ENCODE data around the gene DGKB.
"Not testable (repeated sequence)": the region's sequence is repeated elsewhere in the genome, so short reads cannot be mapped to it uniquely, and the experiment has no call there.

The DGKB gene

DNA sequence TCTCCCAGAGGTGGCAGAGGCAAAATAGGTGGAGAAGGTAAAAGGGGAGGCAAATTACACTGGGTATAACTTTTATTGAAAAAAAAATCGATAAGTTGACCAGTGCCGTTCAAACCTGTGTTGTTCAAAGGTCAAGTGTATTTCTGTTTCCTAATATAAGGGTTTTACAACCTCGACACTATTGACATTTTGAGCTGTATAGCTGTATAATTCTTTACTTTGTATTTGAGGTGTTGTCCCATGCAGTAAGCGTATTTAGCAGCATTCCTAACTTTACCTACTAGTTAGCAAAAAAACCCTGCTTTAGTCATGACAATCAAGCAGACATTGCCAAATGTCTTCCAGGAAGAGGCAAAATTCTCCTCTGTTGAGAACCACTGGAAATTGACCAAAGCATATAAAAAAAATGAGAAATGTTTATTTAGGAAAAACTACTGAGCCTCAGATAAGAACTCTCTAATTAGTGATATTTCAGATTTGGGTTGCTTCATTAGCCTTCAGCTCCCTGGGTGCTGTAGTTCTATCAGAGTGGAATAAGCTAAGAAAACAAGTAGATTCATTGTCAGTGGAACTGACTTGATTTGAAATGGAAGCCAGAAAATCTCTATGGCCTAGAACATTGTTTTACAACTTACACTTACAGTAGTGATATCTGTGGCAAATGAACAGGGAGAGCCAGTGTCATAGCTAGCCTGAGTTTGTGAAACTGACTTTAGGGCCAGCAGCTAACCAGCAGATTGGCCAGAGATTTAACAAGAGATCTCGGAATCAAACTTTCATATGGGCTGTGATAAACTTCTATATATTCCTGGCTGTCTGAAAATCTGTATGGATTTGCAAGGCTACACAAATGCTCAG is 331.6 kb downstream of the DGKB start:
- no peak for DNase-seq

DNA sequence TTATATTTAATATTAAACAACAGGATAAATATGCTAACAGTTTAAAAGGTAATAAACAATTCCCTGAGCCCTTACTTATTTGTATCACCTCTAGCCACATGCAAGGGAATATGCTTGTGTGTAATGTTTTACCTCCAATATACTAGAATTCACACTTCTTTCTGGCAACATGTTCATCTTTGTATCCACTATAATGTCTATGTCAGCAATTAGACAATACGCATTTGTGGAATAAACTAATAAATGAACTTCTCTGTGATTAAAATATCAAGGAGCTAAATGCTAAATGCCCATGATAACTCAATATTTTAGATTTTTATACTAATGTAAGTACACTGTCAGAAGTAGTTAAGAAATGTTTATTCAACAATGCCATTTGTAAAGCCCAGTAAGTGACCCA is 350.5 kb downstream of the DGKB start:
- no peak for DNase-seq

DNA sequence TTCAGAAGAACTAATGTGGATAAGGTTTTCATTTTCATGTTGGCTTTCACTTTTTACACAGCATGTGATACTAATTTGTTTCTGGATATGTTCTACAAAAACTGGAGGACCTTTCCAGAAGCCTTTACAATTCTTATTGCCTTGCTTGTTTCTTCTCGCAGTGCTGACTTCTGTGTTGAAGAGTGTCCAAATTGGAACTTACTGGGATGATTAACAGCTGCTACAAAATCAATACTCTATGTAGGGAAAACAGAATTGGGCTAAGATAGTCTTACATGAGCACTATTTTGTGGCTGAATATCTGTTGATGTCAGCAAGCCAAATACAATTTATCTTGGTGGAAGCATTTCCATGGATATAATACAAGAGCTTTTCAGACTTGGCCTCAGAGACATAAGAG is 351.2 kb downstream of the DGKB start:
- no peak for DNase-seq

DNA sequence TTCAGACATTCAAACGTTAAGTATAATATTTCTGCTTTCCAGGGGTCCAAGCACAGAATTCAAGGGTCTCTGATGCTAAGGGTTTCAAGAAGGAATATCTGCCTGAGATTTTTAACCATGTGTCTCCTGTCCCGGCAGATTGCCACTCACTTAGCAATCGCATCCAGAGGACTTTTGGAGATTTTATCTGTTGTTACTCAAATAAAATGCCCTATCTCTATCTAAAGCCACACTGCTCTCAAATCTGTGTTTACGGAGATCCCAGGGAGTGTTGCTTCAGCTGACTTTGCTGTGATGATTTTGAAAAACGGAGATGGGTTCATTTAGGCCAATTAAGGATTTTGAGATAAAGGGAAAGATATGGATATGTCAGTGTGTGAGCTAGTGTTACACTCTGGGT is 359.9 kb downstream of the DGKB start:
- DNase-seq: no peak

DNA sequence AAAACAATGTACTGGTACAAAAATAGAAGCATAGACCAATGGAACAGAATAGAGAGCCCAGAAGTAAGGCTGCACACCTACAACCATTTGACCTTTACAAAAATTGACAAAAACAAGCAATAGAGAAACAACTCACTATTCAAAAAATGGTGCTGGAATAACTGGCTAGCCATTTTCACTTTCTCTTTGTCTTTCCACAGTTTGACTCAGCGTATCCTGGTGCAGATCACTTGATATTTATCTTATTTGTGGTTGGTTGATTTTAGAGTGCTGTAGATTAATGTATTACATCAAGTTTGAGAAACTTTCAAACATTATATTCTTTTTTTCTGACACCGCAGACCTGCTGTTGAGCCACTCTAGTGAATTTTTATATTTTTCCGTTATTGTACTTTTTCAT is 381.4 kb downstream of the DGKB start:
- no peak for DNase-seq

DNA sequence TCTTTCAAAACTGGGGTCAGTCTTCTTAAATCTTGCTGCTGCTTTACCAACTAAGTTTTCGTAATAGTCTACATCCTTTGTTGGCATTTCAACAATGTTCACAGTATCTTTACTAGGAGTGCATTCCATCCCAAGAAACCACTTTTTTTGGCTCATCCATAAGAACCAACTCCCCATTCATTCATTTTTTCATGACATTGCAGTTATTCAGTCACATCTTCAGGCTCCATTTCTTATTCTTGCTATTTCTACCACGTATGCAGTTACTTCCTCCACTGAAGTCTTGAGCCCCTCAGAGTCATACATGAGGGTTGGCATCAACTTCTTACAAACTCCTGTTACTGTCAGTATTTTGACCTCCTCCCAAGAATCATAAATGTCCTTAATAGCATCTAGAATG is 392.3 kb downstream of the DGKB start:
- no peak for DNase-seq

DNA sequence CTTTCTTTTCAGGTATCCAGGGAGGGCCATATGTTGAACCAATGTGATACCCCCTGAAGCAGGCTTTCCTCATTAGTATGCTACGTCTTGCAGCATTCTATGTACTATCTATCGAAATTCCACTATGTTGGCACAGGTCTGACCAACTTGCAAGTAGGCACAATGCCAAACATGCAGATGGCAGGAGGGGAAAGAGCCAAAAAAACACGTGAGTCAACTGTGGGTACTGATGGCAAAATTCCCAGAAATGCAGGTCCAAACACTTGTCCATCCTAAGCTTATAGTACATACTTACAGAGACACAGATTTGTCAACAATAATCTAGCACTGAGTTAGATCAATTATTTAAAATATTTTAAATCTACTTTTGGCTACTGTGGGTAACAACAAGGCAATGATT is 394.9 kb downstream of the DGKB start:
- no peak for DNase-seq

DNA sequence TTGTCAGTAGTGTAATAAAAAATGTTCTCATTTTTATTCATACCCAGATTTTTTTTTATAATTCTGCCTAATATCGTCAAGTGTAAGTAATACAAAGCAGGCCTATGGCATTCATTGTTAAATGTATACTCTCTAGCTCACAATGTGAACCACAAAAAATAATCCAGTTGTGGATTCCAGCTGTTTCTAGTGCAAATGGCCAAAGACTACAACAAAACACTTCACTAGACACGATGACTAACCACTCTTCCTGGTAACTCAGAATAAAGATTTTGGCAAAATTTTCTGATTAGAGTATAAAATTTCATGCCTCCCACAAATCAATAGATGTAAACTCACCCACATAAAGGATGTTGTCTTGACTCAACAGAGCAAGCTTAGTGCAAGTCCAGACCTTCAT is 396.6 kb downstream of the DGKB start:
- no peak for DNase-seq

DNA sequence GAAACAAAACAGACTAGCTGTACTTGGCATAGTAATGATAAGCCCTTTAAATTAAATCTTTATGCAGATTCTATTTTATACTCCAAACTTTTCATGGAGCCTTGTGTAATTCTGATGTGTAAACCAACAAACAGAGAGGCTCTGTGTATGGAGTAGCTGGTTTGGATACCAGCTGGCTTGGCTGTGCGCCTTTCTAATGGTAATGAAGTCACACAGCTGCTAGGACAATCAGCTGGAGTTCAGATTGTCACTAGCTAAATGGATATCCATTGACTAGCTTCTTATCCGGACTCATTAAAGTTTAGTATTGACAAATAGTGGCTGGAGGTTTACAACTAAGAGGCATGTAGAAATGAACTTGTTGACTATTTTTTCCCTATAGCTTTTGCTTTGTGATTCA is 398.4 kb downstream of the DGKB start:
- no peak for DNase-seq

DNA sequence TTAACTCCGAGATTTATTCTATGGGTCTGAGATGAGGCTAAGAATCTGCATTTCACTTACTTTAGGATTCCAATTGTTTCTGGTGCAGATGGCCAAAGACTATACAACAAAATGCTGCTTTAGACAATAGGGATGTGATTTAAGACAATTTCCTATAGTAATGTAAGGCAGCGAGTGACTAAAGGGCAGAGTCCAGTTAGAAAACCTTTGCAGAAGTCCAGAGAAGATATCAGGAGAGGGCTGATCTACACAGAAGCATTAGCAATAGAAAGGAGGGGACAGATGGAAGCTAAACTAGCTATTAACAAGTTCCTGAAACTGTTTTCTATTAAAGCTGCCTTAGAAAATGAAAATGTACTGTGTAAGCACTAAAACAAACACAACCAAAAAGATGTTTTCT is 398.9 kb downstream of the DGKB start:
- DNase-seq: no peak

DNA sequence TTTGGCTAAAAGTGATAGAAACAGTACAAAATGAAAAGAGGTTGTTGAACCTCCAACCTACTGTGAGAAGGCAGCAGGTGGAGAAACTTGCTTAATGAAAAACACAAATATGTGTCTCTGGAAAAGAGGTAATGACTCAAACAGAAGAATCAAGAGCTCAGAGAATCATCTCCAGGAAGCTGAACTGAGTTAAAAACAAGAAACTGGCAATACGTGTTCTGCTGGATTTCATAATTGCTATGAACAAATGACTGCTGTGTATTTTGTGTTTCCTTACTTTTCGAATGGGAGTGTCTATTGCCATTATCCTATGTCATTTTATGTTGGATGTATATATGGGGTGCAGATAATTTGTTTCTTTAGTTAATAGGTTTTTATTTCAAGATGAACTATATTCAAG is 401.1 kb downstream of the DGKB start:
- DNase-seq: no peak

DNA sequence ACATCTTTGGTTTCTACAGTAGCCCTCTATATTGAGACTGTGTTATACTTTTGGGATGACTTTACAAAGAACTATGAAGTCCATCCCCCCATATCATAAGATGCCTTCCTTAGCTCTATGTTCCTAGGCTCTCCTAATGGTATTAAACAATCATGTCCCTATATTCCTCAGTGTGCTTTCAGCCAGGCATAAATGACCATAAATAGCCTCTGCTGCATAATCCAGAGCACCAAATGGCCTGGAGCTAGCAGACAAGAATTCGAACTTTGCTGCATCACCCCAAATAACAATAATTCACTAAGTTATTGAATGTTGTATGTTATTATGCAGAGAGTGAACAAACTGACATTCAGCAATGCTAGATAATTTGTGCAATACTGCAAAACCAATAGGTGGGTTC is 405.2 kb downstream of the DGKB start:
- DNase-seq: no peak

DNA sequence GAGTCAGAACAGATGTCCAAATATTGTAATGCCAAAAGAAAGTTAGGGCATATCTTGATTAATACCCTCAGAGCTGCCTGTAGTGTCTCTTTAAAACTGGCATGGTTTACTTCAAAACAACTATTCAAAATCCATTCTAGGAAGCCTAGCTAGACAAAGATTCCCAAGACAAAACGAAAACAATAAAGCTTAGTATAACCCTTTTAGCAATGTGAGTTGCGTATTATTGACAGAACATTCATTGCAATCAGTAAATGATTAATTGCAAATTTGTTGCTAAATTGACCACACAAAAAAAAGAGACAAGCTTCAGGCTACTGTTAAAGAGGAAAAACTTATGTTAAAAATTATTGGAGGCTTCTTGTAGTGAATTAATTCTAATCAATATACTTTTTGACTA is 406.9 kb downstream of the DGKB start:
- DNase-seq: no peak

DNA sequence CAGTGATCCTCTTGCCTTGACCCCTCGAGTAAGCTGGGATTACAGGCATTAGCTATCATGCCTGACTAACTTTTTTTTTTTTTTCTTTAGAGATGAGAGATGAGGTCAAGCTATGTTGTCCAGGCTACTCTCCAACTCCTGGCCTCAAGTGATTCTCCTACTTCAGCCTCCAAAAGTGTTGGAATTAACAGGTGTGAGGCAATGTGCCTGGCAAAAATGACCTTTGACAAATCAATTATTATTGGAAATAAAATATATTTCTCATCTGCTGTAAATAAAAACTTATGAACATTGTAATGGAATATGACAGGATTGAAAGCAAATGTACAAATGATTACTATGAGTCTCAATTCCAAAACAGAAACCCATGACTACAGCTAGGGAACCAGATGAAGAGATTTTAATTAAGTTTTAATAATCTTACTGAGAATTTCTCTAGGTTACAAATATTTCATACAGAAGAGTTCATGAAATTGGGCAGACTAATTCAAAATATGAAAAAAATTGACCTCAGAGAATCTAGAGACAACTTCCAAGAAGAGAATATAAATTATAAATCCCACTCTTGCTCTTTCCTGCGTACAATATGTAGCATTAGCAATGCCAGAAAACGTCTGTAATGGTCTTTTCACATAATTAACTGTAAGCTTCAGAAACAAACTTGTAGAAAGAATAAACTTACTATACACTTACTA is 414.7 kb downstream of the DGKB start:
- no peak for DNase-seq

DNA sequence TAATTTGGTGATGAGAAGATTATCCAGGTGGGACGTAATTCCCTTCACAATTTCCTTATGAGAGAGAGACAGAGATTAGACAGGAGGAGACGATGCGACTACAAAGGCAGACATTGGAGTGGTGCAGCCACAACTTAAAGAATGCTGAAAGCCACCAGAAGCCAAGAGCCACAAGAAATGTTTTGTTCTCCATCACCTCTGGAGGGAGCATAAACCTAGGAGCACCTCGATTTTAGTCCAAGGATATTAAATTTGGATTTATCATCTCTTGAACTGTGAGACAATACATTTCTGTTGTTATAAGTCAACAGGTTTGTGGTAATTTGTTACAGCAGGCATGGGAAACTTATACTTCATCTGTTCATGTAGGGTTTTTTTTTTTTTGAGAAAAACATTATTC is 418.9 kb downstream of the DGKB start:
- no peak for DNase-seq

DNA sequence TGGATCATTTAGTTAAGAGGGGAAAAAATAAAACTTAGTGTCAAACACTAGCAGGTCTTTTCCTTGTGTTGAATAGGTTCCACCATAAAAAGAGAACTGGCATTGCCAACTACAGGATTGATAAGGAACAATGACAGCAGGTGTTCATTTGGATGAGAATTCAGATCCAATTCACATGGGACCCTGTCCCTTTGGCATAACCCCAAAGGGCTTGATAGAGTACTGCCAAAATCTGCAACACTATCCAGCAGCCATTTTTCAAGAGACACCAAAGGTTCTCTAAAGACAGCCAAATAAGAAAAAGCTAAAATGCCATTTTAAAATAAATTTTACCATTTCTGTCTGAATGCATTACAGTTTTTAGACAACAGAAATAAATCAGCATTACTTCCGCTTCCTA is 422.3 kb downstream of the DGKB start:
- no peak for DNase-seq

DNA sequence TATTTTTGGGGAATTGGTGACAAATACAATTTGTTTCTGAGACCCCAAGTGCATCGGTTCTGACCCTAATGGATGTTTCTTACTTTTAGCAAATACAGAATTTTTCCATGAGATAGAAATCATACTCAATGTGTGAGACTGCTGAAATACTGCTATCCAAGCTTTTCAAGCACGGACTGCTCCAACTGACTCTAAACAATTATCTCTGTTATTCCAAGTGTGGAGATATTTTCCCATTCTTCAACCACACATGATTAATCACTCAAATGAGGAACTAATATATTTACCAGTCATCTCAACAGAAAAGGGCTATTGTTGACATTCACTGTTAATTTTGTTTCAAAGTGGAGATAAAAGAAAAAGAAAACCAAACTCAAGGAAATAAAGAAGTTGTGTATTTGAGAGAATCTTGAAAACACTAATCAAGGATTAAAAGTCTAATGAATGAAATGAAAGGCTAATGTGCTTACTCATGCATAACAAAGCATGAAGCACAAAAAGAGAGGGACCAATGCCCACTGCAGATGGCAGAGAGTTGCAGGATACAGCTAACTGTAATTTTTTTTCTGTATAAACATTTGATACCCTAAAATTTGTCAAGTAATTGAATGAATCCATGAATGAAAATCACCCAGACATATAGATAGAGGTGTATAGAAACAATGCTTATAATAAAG is 423.6 kb downstream of the DGKB start:
- DNase-seq: no peak

DNA sequence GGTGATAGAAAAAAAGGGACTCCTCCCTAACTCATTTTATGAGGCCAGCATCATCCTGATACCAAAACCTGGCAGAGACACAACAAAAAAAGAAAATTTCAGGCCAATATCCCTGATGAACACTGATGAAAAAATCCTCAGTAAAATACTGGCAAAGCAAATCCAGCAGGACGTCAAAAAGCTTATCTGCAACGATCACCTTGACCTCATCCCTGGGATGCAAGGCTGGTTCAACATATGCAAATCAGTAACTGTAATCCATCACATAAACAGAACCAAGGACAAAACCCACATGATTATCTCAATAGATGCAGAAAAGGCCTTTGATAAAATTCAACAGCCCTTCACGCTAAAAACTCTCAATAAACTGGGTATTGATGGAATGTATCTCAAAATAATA is 440.8 kb downstream of the DGKB start:
- not testable (repeated sequence) for DNase-seq

DNA sequence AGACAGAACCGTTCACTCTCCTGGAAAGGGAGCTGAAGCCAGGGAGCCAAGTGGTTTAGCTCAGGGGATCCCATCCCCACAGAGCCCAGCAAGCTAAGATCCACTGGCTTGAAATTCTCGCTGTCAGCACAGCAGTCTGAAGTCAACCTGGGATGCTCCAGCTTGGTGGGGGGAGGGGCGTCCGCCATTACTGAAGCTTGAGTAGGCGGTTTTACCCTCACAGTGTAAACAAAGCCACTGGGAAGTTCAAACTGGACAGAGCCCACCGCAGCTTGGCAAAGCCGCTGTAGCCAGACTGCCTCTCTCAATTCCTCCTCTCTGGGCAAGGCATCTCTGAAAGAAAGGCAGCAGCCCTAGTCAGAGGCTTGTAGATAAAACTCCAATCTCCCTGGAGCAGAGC is 443.7 kb downstream of the DGKB start:
- not testable (repeated sequence) for DNase-seq

DNA sequence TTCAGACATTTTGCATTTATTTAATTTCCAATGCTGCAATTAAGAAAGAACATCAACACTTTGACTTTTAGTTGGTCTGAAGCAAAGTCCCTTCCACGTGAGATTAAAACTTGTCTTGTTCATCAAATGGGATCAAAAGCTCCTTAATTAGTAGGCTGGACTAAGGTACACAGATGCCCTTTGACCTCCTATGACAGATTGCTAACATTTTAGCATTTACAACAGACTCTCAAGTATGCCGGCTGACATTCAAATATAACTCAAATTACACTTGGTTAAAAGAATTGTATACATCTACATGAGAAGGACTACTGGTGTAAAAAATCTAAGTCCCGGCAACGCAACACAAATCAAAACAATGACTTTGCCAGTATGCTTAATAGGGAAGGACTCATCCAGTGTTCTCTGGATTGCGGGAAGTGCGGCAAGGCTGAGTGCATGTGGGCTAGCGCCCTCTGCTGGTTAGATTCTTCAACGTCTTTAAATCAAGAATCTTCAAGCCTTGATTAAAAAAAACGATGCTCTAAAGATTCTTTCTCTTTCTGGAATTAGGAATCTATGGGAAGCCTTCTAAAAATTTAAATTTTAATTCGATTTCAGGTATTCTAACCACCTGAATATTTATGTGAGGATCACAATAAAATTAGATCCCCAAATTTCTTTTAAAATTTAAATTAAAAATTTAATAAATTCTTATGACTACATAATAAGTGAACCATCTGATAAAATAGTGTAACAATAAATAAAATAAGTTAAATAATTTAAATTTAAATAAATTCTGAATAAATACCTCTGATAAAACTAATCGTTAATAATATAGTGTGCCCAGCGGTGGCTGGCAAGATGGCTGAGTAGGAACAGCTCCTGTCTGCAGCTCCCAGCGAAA is 444.7 kb downstream of the DGKB start:
- peak; percentile 16 for DNase-seq

DNA sequence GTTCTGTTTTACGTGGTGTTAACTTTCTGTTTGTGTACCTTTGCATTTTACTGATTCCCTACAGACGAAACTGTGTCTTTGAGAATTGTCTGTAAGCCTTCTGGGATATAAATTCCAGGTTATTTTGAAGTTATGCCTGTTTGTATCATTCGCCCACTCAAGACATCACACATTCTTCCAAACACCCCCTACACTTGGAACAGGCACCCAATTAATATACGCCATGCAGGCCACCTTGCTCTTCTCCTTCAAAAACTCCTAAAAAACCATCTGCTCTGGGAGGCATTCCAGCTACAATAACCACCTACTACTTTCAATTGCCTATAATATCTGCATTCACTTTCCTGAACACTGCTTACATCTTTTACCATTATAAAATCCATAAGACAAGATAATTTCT is 453.3 kb downstream of the DGKB start:
- DNase-seq: no peak

DNA sequence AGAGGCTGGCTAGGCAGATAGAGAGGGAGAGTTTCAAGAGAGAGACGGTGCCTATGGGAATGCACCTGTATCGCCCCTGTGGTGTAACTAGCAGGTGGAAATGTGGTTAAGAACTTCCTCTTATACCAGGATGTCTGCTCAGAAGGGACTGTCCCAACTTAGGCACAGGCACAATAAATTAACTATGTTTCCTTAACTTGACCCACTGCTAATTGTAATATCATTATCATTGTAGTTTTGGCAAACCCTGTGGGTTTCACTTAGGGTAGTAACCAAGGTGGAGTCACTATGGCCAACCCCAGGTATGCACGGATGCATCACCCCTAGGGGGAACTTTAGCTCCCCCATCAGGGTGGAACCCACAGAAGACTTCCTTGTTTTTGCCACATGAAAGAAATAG is 455.7 kb downstream of the DGKB start:
- DNase-seq: no peak

DNA sequence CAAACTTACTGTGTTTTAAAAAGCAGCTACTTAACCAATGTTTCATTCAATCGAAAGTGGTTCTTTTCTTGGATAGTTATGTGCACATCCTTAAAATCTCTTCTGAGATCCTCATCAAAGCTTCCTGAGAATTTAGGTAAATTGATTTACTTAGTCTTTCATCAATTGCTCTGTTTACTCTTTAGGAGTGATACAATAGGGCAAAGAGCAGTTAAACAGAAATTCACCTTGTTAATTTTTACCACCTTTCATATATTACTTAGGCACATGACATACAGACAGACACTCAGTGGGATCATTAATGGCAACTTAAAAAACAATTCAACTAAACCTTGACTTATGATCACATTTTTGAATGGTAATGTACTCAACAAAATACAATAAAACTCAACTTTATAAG is 456.3 kb downstream of the DGKB start:
- no peak for DNase-seq
